ENCODE measurements around the gene CNOT11. TPM values are rescaled to one million over a fixed set of nuclear protein-coding genes. Genes with fewer than 3 reads are reported as not detected.

CNOT11 gene
- total RNA-seq (2016; rRNA removed; fragmentation: Illumina TruSeq; extraction: Trizol) = 100 and 114 TPM in 2 replicates
- total RNA-seq (2016; cell fraction: cytosol; rRNA removed; fragmentation: Illumina TruSeq; extraction: Trizol; ENCODE audit: low read depth) = 34.2 and 39.4 TPM in 2 replicates
- total RNA-seq (2016; cell fraction: insoluble cytoplasmic fraction; rRNA removed; fragmentation: Illumina TruSeq; extraction: Trizol) = 93.7 and 119 TPM in 2 replicates
- total RNA-seq (2016; cell fraction: membrane; rRNA removed; fragmentation: Illumina TruSeq; extraction: Trizol) = 65.8 and 70.3 TPM in 2 replicates
- total RNA-seq (2016; cell fraction: nucleus; rRNA removed; fragmentation: Illumina TruSeq; extraction: Trizol) = 79.5 and 91.1 TPM in 2 replicates
- 202 and 209 TPM in 2 replicates for polyA plus RNA-seq (2011; rRNA removed)
- polyA plus RNA-seq (2011; cell fraction: cytosol; rRNA removed) = 91.7 and 128 TPM in 2 replicates
- polyA plus RNA-seq (2011; cell fraction: nucleus; rRNA removed) = 359 and 415 TPM in 2 replicates
- 100 and 126 TPM in 2 replicates for polyA plus RNA-seq (2012)
- 35.1 and 35.8 TPM in 2 replicates for polyA plus RNA-seq (2016; cell fraction: cytosol; fragmentation: Illumina TruSeq; extraction: Trizol; ENCODE audit: low read depth)
- 160 and 184 TPM in 2 replicates for polyA plus RNA-seq (2016; cell fraction: insoluble cytoplasmic fraction; fragmentation: Illumina TruSeq; extraction: Trizol; ENCODE audit: low read depth)
- 62.2 and 66.8 TPM in 2 replicates for polyA plus RNA-seq (2016; cell fraction: membrane; fragmentation: Illumina TruSeq; extraction: Trizol; ENCODE audit: low read depth)
- polyA plus RNA-seq (2016; cell fraction: nucleus; fragmentation: Illumina TruSeq; extraction: Trizol; ENCODE audit: insufficient read depth, low read depth) = 277 TPM in 2 replicates
- 74.3 and 87.7 TPM in 2 replicates for polyA minus RNA-seq (2011; rRNA and poly(A)+ RNA removed; ENCODE audit: low replicate concordance)
- polyA minus RNA-seq (2011; cell fraction: cytosol; rRNA and poly(A)+ RNA removed) = 102 and 132 TPM in 2 replicates
- 80.2 and 123 TPM in 2 replicates for polyA minus RNA-seq (2011; cell fraction: nucleus; rRNA and poly(A)+ RNA removed)
- Bru-seq, nascent RNA = percentile 91 among the genes with signal in this experiment
- BruChase-seq, experiment 1, labeled RNA remaining after a 6-hour chase = percentile 95 among the genes with signal in this experiment
- BruChase-seq, experiment 2, labeled RNA remaining after a 2-hour chase = percentile 92 among the genes with signal in this experiment
- long read RNA-seq, experiment 1, transcript CNOT11-201 (7 exons, 2,599 nt) = major isoform, 5 of 19 reads
- long read RNA-seq, experiment 1, partial matches to known transcripts = 8 of 19 reads
- long read RNA-seq, experiment 1, other reads (novel, unspliced or antisense) = 6 of 19 reads
- long read RNA-seq, experiment 2, transcript CNOT11-201 (7 exons, 2,599 nt) = major isoform, 123 of 241 reads
- long read RNA-seq, experiment 2, partial matches to known transcripts = 28 of 241 reads
- long read RNA-seq, experiment 2, other reads (novel, unspliced or antisense) = 90 of 241 reads

- Histone ChIP-seq H3K27me3 (ENCODE audit: control insufficient read depth in 1 of 2, insufficient read depth in 2 of 2, low read length in 2 of 2) (no peaks in the 10 kb centered on the region; a peak in 1 of 5 replicates), H3K4me2 (ENCODE audit: low read depth, low read length) (peak within 1 kb of the TSS; percentile 94), H3K9ac (ENCODE audit: insufficient read depth, low read depth, low read length) (peak within 1 kb of the TSS; percentile 96), H3K79me2 (ENCODE audit: insufficient read depth, low read length) (peaks cover 46% of the 10 kb centered on the region), H3K4me3 (replicated peaks in 1 of 3; ENCODE audit: insufficient read depth in 1 of 3, low read depth in 2 of 3, low read length in 3 of 3) (peak within 1 kb of the TSS; percentile 82 to 98 (median 90)), H3K27ac (ENCODE audit: extremely low read length, insufficient read depth, low read length) (peak within 1 kb of the TSS; percentile 86), H3K9me3 (ENCODE audit: low read length) (no peaks in the 10 kb centered on the region), H3K36me3 (replicated peaks in 1 of 2; ENCODE audit: control insufficient read depth in 1 of 2, insufficient read depth in 2 of 2, low read length in 2 of 2) (peaks cover 0 to 3% of the 10 kb centered on the region in 2 experiments; a peak in 1 of 5 replicates), H2AFZ (ENCODE audit: low read length) (peak within 1 kb of the TSS; percentile 67), H3K4me1 (ENCODE audit: insufficient read depth, low read length) (peaks cover 75% of the 10 kb centered on the region), H4K20me1 (ENCODE audit: insufficient read depth, low read length) (peaks cover 3% of the 10 kb centered on the region; the same call in 1 of the 2 replicates)
- peak; percentile 98 for DNase-seq (ENCODE audit: low spot score)
- CTCF ChIA-PET (ENCODE audit: low intra/inter-chr PET ratio, low total read pairs) = interaction anchor here (0.9 to 2.7 kb wide), 5 partner anchors 12 to 240 kb away, joined by 4 to 20 read pairs (median 9); no protein-coding TSS in a partner anchor
- in situ Hi-C loops (cut with HindIII; ENCODE audit: extremely low pct_ligation_motif_present, low pct_unique_long_range_greater_than_20kb) (no loop called here), intact Hi-C loops (cut with micrococcal nuclease; ENCODE audit: unreplicated experiment) (no loop called here)
- no TSS peak for BruUV-seq (replicated peaks)
- POLR2A ChIA-PET = interaction anchor here (0.6 to 4.1 kb wide), 17 partner anchors 9 to 709 kb away, joined by 3 to 53 read pairs (median 5); partner anchors contain the start of genes RNF149 and RPL31
- peak; percentile 95 for ATAC-seq
- WGBS (ENCODE audit: low lambda C conversion rate) = 1% methylated on average over 45 of the region's 63 CpGs
- FAIRE-seq = peak; percentile 66
- TF ChIP-seq BRF2 (CRISPR knock-in tag; IDR thresholded peaks at IDR 0.05) (0 out of 2 replicates have a peak, but pooled peaks have one; percentile 2), ZNF7 (CRISPR knock-in tag; IDR thresholded peaks at IDR 0.05) (no peak), HNRNPLL (IDR thresholded peaks at IDR 0.05; ENCODE audit: low read depth, low read length, poor library complexity, severe bottlenecking) (peak; percentile 89), ZSCAN25 (CRISPR knock-in tag; IDR thresholded peaks at IDR 0.05) (peak; percentile 80), ZNF430 (CRISPR knock-in tag; IDR thresholded peaks at IDR 0.05) (peak; percentile 70), SP140L (CRISPR knock-in tag; IDR thresholded peaks at IDR 0.05; ENCODE audit: borderline replicate concordance) (peak; percentile 96), SKIL (CRISPR knock-in tag; IDR thresholded peaks at IDR 0.05; ENCODE audit: borderline replicate concordance) (peak; percentile 73), RCOR2 (CRISPR knock-in tag; IDR thresholded peaks at IDR 0.05) (peak; percentile 47; the same call in 1 of the 2 replicates), CBX5 (CRISPR knock-in tag; IDR thresholded peaks at IDR 0.05; ENCODE audit: borderline replicate concordance) (peak; percentile 27; the same call in 1 of the 2 replicates), TMF1 (CRISPR knock-in tag; IDR thresholded peaks at IDR 0.05; ENCODE audit: low read depth) (0 out of 2 replicates have a peak, but pooled peaks have one; percentile 32), YEATS2 (CRISPR knock-in tag; IDR thresholded peaks at IDR 0.05; ENCODE audit: borderline replicate concordance) (peak; percentile 71; the same call in 1 of the 2 replicates), SOX13 (IDR thresholded peaks at IDR 0.05) (no peak), SOX13 (CRISPR knock-in tag; conservative IDR thresholded peaks at IDR 0.05 in 1 of 2, IDR thresholded peaks at IDR 0.05 in 1 of 2) (peak in 1 of 2 experiments; percentile 43; a peak in 1 of 4 replicates), LCORL (IDR thresholded peaks at IDR 0.05) (no peak), LCORL (CRISPR knock-in tag; IDR thresholded peaks at IDR 0.05) (peak; percentile 58; the same call in 1 of the 2 replicates)
These were observed at the start of gene CNOT11 for GRCh38 chr2:101252408-101253012. Gene CNOT11, plus strand, starts transcription at chr2:101252886. Its CDS starts 79 bp downstream, at chr2:101252965.

Measured in HepG2 (cell line).